Parathyroid adenoma (tissue), 2 donors: ENCODE measurements around the gene HSPB7.
A peak's percentile ranks its signal among the peaks of the same experiment; 100 is the strongest.
"Not testable (repeated sequence)": the region's sequence is repeated elsewhere in the genome, so short reads cannot be mapped to it uniquely, and the experiment has no call there.

ENCODE experiments used
- H2AFZ ChIP-seq: fragments of 300-600 bp; sonication (generic); one replicate; pipeline ENCODE4 v1.7.0; 2017; ENCODE audit warnings: antibody characterized with exemption, mild to moderate bottlenecking
- H3K27ac ChIP-seq: fragments of 300-600 bp; sonication (generic); one replicate; pipeline ENCODE4 v1.7.0; 2017
- H3K27me3 ChIP-seq: fragments of 300-600 bp; sonication (generic); one replicate; pipeline ENCODE4 v1.7.0; 2017; ENCODE audit warnings: low read length; ENCODE audit not compliant: control insufficient read depth, insufficient read depth
- H3K36me3 ChIP-seq: fragments of 300-600 bp; sonication (generic); one replicate; pipeline ENCODE4 v1.7.0; 2017; ENCODE audit warnings: low read length; ENCODE audit not compliant: control insufficient read depth, insufficient read depth
- H3K4me1 ChIP-seq: fragments of 300-600 bp; sonication (generic); one replicate; pipeline ENCODE4 v1.7.0; 2017; ENCODE audit warnings: control low read depth
- H3K4me2 ChIP-seq: fragments of 300-600 bp; sonication (generic); one replicate; pipeline ENCODE4 v1.7.0; 2017; ENCODE audit warnings: low read length
- H3K4me3 ChIP-seq: fragments of 300-600 bp; sonication (generic); one replicate; pipeline ENCODE4 v1.7.0; 2017; ENCODE audit warnings: low read depth, low read length
- H3K79me2 ChIP-seq: fragments of 300-600 bp; sonication (generic); one replicate; pipeline ENCODE4 v1.7.0; 2017; ENCODE audit warnings: control low read depth
- H3K9ac ChIP-seq: fragments of 300-600 bp; sonication (generic); one replicate; pipeline ENCODE4 v1.7.0; 2017; ENCODE audit warnings: mild to moderate bottlenecking
- H3K9me3 ChIP-seq: fragments of 300-600 bp; sonication (generic); one replicate; pipeline ENCODE4 v1.7.0; 2017; ENCODE audit warnings: low read length; ENCODE audit not compliant: control insufficient read depth
- TF ChIP-seq, protein P1 (sequence below): fragments of 300-600 bp; sonication (generic); IDR thresholded peaks from one replicate; pipeline ENCODE4 v1.7.0; 2017; ENCODE audit warnings: antibody characterized with exemption, mild to moderate bottlenecking
- donor health status: primary hyperparathyroidism.

HSPB7 gene

DNA sequence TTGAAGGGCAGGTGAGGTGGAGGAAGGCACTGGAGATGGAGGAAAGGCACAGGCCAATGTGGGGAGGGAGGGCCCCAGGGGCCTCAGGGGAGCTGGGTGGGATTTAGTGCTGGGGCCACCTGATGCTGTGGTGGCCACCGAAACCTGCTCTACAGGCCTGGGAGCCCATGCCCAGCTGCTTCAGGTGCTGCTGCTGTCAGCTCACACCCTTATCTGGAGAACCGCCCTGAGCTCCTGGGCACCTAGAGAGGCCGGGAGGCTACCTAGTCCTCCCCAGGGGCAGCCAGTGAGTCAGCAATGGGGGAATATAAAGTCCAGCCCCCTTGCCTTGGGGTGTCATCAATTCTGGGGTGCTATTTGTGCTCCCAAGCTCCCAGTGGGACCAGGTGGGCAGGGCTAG is 43.4 kb upstream of the HSPB7 start:
- no peaks in the 10 kb centered on the region for H3K4me1 ChIP-seq
- no peak overlapping the region for H3K4me3 ChIP-seq

DNA sequence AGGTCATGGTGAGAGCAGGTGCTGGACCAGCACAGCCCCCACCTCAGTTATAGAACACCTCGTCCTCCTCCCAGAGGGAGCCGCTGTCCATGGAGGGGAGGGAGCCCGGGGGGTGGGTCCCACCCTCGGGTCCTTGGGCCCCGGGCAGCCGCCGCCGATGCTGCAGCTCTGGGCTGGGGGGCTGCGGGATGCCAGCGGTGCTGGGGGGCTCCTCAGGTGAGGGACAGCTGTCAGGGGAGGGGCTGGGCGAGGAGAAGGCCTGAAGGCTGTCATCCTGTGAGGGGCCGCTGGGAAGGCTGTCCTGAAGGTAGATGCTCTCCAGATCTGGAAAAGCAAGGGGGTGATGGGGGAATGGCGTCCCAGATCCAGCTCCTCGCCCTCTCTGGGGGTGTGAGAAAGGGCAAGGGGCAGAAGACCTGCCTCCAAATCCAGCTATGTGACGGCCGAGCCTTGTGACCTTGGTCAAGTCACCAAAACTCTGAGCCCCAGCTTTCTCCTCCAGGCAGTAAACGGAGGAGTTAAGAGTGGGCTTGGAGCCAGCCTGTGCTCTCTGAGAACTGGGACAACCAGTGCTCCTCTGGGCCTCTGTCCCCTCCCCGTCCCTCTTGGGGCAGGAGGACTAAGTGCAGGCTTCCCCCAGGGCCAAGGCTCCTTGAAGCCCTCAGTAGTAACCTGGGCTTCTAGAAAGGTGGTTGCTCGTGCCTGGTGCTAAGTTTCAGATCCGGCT is 40.7 kb upstream of the HSPB7 start:
- not testable (repeated sequence) for H3K27ac ChIP-seq, H3K4me1 ChIP-seq, H3K9me3 ChIP-seq, H3K36me3 ChIP-seq, H3K4me2 ChIP-seq, H2AFZ ChIP-seq, H3K4me3 ChIP-seq, H3K9ac ChIP-seq, H3K27me3 ChIP-seq, H3K79me2 ChIP-seq

More for the DNA sequence above, 43.4 kb upstream of the HSPB7 start:
- H3K79me2 ChIP-seq = no peaks in the 10 kb centered on the region
- H3K4me2 ChIP-seq = no peak overlapping the region
- H2AFZ ChIP-seq = no peak overlapping the region
- H3K27ac ChIP-seq = no peak overlapping the region
- H3K9ac ChIP-seq = no peak overlapping the region
- H3K27me3 ChIP-seq = no peaks in the 10 kb centered on the region
- H3K36me3 ChIP-seq = no peaks in the 10 kb centered on the region
- TF ChIP-seq, protein P1, sequence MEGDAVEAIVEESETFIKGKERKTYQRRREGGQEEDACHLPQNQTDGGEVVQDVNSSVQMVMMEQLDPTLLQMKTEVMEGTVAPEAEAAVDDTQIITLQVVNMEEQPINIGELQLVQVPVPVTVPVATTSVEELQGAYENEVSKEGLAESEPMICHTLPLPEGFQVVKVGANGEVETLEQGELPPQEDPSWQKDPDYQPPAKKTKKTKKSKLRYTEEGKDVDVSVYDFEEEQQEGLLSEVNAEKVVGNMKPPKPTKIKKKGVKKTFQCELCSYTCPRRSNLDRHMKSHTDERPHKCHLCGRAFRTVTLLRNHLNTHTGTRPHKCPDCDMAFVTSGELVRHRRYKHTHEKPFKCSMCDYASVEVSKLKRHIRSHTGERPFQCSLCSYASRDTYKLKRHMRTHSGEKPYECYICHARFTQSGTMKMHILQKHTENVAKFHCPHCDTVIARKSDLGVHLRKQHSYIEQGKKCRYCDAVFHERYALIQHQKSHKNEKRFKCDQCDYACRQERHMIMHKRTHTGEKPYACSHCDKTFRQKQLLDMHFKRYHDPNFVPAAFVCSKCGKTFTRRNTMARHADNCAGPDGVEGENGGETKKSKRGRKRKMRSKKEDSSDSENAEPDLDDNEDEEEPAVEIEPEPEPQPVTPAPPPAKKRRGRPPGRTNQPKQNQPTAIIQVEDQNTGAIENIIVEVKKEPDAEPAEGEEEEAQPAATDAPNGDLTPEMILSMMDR = no peak
- H3K9me3 ChIP-seq = no peaks in the 10 kb centered on the region

DNA sequence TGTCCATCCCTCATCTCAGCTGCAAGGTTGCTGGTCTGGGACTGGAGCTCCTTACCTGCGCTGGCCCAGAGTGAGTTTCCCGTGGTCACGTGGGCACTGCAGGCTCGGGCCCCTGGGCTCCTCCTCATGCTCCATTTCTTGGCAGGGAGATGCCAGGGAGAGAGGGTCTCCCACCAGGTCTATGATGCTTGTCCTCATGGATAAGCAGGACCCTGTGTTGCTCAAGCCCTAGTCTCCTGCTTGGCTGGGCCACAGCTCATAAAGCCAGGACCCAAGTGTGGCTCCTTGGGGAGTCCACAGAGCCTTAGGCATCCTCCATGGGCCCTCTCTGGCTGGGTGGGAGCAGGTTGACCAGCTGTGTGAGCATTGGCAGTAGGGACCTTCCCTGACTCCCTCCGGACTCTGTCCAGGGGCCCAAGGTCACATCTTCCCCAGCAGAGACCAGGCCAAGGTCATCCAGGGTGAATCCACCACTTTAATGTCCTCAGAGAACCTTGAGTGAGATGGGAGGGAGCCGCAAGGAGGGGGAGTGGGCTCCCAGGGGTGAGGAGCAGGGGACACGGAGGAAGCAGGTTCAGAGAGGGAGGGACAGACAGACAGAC is 39.6 kb upstream of the HSPB7 start:
- H2AFZ ChIP-seq, H3K9ac ChIP-seq, H3K27ac ChIP-seq, H3K27me3 ChIP-seq, H3K4me2 ChIP-seq, H3K4me1 ChIP-seq, H3K36me3 ChIP-seq, H3K9me3 ChIP-seq, H3K79me2 ChIP-seq, H3K4me3 ChIP-seq: not testable (repeated sequence)

DNA sequence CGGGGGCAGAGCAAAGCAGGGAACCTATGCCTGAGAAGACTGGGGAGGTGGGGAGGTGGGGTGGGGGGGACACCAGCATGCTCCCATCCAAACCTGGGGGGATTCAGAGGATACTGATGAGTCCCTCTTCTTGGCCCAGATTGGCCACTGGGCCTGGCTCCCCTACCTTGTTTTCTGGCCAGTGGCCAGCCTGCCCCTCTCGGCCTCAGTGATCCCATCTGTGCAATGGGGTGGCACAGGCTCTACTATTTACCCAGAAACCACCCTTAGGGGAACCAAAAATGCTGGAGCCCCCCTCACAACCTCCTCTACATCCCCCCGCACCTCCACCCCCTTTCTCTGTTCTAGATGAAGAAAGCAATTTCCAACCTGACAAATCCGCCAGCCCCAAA is 38.7 kb upstream of the HSPB7 start:
- H3K4me2 ChIP-seq, H3K79me2 ChIP-seq, H3K4me1 ChIP-seq, H3K4me3 ChIP-seq, H3K36me3 ChIP-seq, H3K9me3 ChIP-seq, H3K9ac ChIP-seq, H3K27ac ChIP-seq, H3K27me3 ChIP-seq, H2AFZ ChIP-seq: not testable (repeated sequence)

DNA sequence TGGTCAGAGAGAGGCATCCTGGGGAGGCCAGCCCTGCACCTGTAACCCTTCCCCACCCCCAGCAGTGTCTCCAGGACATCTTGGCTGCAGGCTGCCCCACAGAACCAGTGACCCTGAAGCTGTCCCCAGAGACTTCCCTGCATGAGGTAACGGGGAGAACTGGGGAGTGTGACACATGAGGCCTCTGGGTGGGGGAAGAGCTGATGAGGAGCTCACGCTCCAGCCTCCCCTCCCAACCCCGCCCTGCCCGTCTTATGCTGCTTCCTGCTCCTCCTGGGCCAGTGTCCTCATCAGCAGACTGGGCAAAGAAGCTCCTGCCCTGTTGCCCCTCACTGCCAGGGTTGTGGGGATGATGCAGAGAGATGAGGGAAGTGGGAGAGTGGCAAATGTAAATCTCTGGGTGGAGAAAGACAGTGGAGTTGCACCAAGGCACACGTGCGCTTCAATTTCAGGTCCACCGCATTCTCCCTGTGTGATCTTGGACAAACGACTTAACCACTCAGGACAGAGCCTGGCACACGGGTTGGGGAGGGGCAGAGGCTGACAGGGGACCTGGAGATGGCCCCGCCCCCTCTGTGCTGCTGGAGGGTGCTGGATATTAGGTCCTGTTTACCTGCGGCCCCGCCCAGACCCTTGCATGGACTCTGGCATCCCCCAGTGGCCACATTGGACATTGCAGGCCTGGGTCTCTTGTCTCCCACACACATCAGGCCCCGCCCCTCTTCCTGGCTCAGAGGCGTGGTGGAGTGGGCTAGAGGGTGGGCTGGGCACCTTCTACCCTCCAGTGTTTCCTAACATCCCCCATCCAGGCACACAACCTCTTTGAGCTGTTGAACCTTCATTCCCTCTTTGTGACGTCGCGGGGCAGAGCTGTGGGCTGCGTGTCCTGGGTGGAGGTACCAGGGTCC is 38.0 kb upstream of the HSPB7 start:
- TF ChIP-seq, protein P1 = peak; percentile 85
- Histone ChIP-seq H3K4me3 (no peak overlapping the region), H3K27me3 (no peaks in the 10 kb centered on the region), H3K36me3 (no peaks in the 10 kb centered on the region), H3K4me2 (no peak overlapping the region), H3K9me3 (no peaks in the 10 kb centered on the region), H3K79me2 (no peaks in the 10 kb centered on the region), H3K27ac (no peak overlapping the region), H3K4me1 (peaks cover 2% of the 10 kb centered on the region), H2AFZ (no peak overlapping the region), H3K9ac (no peak overlapping the region)
